Upper lobe of right lung (tissue), 1 donor: Measurements from ENCODE around the gene POLR2B. TPM values are rescaled to one million over a fixed set of nuclear protein-coding genes. Genes with fewer than 3 reads are reported as not detected.

Experiments
- ATAC-seq: fragments of 200-7000 bp; cut with Tn5 transposase; one replicate; pipeline ENCODE4 v1.9.1; 2020; ENCODE audit warnings: mild to moderate bottlenecking, moderate library complexity
- DNase-seq: peaks from one replicate; pipeline ENCODE4 v3.0.0-alpha.2; 2020
- H3K27ac ChIP-seq: fragments of 200-600 bp; one replicate; pipeline ENCODE4 v1.8.0; 2022
- H3K27me3 ChIP-seq: fragments of 200-600 bp; one replicate; pipeline ENCODE4 v1.8.0; 2022; ENCODE audit warnings: mild to moderate bottlenecking
- H3K36me3 ChIP-seq: fragments of 200-600 bp; one replicate; pipeline ENCODE4 v1.8.0; 2022
- H3K4me1 ChIP-seq: fragments of 200-600 bp; one replicate; pipeline ENCODE4 v1.8.0; 2022
- H3K4me3 ChIP-seq: fragments of 200-600 bp; one replicate; pipeline ENCODE4 v1.8.0; 2022; ENCODE audit warnings: mild to moderate bottlenecking
- H3K9me3 ChIP-seq: fragments of 200-600 bp; one replicate; pipeline ENCODE4 v1.8.0; 2022
- intact Hi-C: fragments of 100-400 bp; cut with DNase I; formaldehyde crosslinking; loops from one replicate; pipeline ENCODE4 v1.11.0; 2022
- total RNA-seq: library from RNA; stranded (reverse); fragmentation: NEBNext Ultra II Directional; extraction: Animal tissue kit (Norgen Biotek cat#: 25700); gene quantifications from one replicate; pipeline ENCODE4 v1.2.1, GENCODE V29; 2021
- TF ChIP-seq, protein P1 (sequence below): fragments of 200-600 bp; IDR thresholded peaks from one replicate; pipeline ENCODE4 v1.8.0; 2022; ENCODE audit warnings: antibody characterized with exemption
- donor health status: DM: no; HTN: yes; CAD: no; lungs with severe emphysema.

The POLR2B gene
- total RNA-seq, 1 donor from 2014 or later: 65.8 TPM

DNA sequence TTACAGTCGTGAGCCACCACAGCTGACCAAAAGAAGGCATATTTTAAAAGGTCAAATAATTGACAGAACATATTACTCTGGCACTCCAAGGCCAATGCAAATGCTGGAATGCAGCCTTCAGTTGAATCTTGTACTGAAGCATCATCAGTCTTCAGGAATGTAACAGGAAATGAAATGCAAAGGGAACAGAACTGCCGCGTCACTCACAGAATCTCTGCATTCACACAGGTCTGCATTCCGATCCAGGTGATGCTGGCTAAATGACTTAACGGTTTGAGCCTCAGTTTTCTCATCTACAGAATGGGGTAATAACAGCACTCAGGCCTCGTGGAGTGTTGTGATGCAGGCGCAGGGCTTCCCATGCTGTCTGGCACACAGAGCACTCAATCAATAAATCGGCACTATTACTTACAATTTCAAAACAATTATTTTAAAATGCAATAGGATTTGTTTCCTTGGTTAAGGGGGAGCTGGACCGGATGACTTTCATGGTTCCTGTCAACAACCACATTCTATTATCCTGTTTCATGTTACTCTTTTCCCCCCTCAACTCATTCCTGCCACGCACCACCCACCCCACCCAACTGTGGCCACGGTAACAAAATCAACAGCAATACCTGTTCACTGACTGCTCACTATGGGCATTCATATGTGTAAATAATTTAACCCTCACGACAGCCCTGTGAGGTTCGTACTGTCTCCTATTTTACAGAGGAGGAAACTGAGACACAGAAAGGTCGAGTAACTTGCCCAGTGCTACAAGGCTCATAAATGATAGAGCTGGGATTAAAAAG lies 99.1 kb downstream of the POLR2B start:
- H3K4me1 ChIP-seq: peaks cover 33% of the 10 kb centered on the region
- DNase-seq: no peak
- H3K27ac ChIP-seq: no peak overlapping the region
- ATAC-seq: peak; percentile 23
- TF ChIP-seq, protein P1, sequence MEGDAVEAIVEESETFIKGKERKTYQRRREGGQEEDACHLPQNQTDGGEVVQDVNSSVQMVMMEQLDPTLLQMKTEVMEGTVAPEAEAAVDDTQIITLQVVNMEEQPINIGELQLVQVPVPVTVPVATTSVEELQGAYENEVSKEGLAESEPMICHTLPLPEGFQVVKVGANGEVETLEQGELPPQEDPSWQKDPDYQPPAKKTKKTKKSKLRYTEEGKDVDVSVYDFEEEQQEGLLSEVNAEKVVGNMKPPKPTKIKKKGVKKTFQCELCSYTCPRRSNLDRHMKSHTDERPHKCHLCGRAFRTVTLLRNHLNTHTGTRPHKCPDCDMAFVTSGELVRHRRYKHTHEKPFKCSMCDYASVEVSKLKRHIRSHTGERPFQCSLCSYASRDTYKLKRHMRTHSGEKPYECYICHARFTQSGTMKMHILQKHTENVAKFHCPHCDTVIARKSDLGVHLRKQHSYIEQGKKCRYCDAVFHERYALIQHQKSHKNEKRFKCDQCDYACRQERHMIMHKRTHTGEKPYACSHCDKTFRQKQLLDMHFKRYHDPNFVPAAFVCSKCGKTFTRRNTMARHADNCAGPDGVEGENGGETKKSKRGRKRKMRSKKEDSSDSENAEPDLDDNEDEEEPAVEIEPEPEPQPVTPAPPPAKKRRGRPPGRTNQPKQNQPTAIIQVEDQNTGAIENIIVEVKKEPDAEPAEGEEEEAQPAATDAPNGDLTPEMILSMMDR: no peak
- H3K36me3 ChIP-seq: no peaks in the 10 kb centered on the region
- no peaks in the 10 kb centered on the region for H3K27me3 ChIP-seq
- intact Hi-C loops: no loop called here
- no peak overlapping the region for H3K4me3 ChIP-seq
- H3K9me3 ChIP-seq: no peaks in the 10 kb centered on the region

- DNase-seq (no peak), ATAC-seq (peak; percentile 65)
- intact Hi-C loops: no loop called here
These were observed 100.2 kb downstream of the POLR2B start for GRCh38 chr4:57078685-57079521.

More at GRCh38 chr4:57078685-57079521, 100.2 kb downstream of the POLR2B start:
- H3K27ac ChIP-seq: peak overlapping the region; percentile 38
- TF ChIP-seq, protein P1: no peak
- no peak overlapping the region for H3K4me3 ChIP-seq
- H3K4me1 ChIP-seq: peaks cover 41% of the 10 kb centered on the region
- no peaks in the 10 kb centered on the region for H3K36me3 ChIP-seq
- no peaks in the 10 kb centered on the region for H3K27me3 ChIP-seq
- no peaks in the 10 kb centered on the region for H3K9me3 ChIP-seq

Other genes starting within 250 kb of the POLR2B start
- gene SPINK2, start 157.2 kb upstream of the POLR2B start, total RNA-seq: not detected
- 39.0 TPM for gene REST, start 71.0 kb upstream of the POLR2B start, total RNA-seq
- gene NOA1, start 1.3 kb upstream of the POLR2B start, total RNA-seq: 14.5 TPM
- gene IGFBP7, start 131.5 kb downstream of the POLR2B start, total RNA-seq: 661 TPM